Measurements from ENCODE around the gene SUGCT. TPM values are rescaled to one million over a fixed set of nuclear protein-coding genes. Genes with fewer than 3 reads are reported as not detected.

Gene SUGCT
- total and polyA plus RNA-seq, 8 donors = 2.0 to 4.2 (median 2.9) TPM

DNA sequence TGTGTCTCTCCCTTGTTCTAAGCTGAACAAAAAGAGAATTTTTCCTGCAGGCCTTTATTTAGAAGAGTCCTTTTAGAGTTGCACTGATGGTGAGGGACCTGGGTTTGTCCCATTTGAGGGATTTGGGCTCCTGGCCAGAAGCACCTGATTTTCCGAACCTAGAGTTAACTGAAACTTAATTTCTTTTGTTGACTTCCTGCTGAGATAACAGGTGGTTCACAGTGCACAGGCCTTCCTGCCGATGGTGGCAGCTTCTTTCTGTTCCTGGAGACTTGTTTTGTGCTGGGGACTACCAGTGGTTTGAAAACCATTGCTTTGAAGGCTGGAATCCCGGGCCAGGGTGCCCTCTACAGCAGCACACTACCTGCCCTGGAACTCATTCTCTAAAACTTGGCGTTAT lies 99.2 kb downstream of the SUGCT start:
- intact Hi-C loops (cut with DNase I) = no loop called here

DNA sequence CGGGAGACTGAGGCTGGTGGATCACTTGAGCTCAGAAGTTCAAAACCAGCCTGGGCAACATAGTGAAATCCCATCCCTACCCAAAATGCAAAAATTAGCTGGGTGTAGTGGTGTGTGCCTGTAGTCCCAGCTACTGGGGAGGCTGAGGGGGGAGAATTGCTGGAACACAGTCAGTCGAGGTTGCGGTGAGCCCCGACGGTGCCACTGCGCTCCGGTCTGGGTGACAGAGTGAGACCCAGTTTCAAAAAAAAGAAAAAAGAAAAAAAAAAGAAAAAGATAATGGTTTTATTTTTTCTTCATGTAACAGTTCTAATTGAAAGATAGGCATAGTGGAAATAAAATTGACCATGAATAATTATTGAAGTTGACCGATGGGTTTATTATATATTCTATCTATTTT lies 99.9 kb downstream of the SUGCT start:
- TF ChIP-seq, protein P1, sequence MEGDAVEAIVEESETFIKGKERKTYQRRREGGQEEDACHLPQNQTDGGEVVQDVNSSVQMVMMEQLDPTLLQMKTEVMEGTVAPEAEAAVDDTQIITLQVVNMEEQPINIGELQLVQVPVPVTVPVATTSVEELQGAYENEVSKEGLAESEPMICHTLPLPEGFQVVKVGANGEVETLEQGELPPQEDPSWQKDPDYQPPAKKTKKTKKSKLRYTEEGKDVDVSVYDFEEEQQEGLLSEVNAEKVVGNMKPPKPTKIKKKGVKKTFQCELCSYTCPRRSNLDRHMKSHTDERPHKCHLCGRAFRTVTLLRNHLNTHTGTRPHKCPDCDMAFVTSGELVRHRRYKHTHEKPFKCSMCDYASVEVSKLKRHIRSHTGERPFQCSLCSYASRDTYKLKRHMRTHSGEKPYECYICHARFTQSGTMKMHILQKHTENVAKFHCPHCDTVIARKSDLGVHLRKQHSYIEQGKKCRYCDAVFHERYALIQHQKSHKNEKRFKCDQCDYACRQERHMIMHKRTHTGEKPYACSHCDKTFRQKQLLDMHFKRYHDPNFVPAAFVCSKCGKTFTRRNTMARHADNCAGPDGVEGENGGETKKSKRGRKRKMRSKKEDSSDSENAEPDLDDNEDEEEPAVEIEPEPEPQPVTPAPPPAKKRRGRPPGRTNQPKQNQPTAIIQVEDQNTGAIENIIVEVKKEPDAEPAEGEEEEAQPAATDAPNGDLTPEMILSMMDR (IDR thresholded peaks at IDR 0.05) = no peak
- Histone ChIP-seq H3K4me3 (no peak overlapping the region), H3K36me3 (no peaks in the 10 kb centered on the region), H3K9me3 (no peaks in the 10 kb centered on the region), H3K27me3 (no peaks in the 10 kb centered on the region), H3K27ac (no peak overlapping the region), H3K4me1 (no peaks in the 10 kb centered on the region)
- DNase-seq = no peak
- ATAC-seq = no peak
- intact Hi-C loops (cut with DNase I) = no loop called here

More for the DNA sequence above, 99.2 kb downstream of the SUGCT start:
- DNase-seq (no peak), ATAC-seq (no peak)
- no peaks in the 10 kb centered on the region for H3K9me3 ChIP-seq
- no peaks in the 10 kb centered on the region for H3K36me3 ChIP-seq
- H3K27me3 ChIP-seq = no peaks in the 10 kb centered on the region
- H3K4me3 ChIP-seq = no peak overlapping the region
- no peak overlapping the region for H3K27ac ChIP-seq
- no peaks in the 10 kb centered on the region for H3K4me1 ChIP-seq
- TF ChIP-seq, protein P1 (IDR thresholded peaks at IDR 0.05) = no peak

DNA sequence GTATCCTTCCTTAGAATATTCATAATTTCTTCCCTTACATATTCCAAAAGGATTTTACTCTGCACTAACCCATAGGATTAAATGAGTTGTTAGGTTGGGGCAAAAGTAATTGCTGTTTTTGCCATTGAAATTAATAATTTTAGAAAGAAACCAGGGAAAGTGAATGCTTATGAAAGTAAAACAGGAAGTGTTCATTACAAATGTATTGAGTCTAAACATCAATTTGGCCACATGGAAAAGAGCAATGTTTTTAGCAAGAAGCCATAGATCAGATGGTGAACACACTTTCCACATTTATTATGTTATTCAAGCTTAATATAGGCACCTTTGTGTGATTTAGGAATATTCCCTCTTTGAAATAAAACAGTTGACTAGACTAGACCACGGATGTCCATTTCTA lies 102.9 kb downstream of the SUGCT start:
- no peaks in the 10 kb centered on the region for H3K9me3 ChIP-seq
- no peak for ATAC-seq
- intact Hi-C loops (cut with DNase I) = no loop called here

DNA sequence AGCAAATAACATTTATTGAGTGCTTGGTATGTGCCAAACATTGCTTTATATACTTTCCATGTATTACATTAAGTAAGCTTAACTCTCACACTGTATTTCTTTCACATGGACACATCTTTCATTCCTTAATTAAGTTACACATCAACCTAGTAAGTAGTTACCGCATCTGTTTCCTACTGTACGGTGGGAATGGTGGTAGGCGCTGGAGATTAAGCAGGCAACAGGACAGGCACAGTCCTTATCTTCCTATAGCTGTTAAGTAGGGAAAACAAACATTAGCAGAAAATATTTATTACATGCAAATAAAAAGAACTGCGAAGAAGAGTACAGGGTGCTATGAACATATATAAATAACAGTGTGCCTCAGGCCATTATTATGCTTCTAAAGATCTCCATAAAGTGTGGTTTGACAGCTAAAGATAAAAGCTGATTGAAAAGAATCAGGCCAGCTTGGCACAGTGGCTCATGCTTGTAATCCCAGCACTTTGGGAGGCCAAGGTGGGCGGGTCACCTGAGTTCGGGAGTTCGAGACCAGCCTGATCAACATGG lies 105.0 kb downstream of the SUGCT start:
- TF ChIP-seq, protein P1 (IDR thresholded peaks at IDR 0.05) = no peak
- Histone ChIP-seq H3K9me3 (no peaks in the 10 kb centered on the region), H3K36me3 (no peaks in the 10 kb centered on the region), H3K27me3 (no peaks in the 10 kb centered on the region), H3K27ac (no peak overlapping the region), H3K4me3 (no peak overlapping the region), H3K4me1 (no peaks in the 10 kb centered on the region)
- ATAC-seq (no peak), DNase-seq (no peak)
- intact Hi-C loops (cut with DNase I) = no loop called here

More for the DNA sequence above, 102.9 kb downstream of the SUGCT start:
- Histone ChIP-seq H3K4me1 (no peaks in the 10 kb centered on the region), H3K27ac (no peak overlapping the region), H3K36me3 (no peaks in the 10 kb centered on the region), H3K4me3 (no peak overlapping the region), H3K27me3 (no peaks in the 10 kb centered on the region)
- DNase-seq = no peak
- TF ChIP-seq, protein P1 (IDR thresholded peaks at IDR 0.05) = no peak

DNA sequence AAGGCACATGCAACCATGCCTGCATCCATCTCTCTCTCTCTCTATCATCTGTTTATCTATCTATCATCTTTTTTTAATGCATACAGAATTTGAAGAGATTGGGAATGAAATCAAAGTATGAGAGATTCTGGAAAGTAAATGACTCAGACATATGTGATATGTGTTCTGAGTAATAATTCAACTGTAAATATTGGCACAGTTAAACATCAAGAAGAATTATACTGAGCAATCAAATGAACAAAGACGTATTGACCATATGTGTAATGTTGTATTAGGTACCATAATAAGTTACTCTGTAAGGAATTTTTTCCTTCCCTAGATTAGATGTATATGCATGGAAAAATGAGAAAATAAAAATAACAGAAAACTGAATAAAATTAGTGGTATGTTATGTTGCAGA lies 108.3 kb downstream of the SUGCT start:
- TF ChIP-seq, protein P1 (IDR thresholded peaks at IDR 0.05) = no peak
- Histone ChIP-seq H3K9me3 (no peaks in the 10 kb centered on the region), H3K4me1 (no peaks in the 10 kb centered on the region), H3K27ac (no peak overlapping the region), H3K27me3 (no peaks in the 10 kb centered on the region), H3K4me3 (no peak overlapping the region), H3K36me3 (no peaks in the 10 kb centered on the region)
- ATAC-seq = no peak
- DNase-seq = no peak
- intact Hi-C loops (cut with DNase I) = no loop called here

All from left lung (tissue), 10 donors.